Right lobe of liver (tissue), 6 donors: ENCODE results near the gene AFDN. TPM values are rescaled to one million over a fixed set of nuclear protein-coding genes. Genes with fewer than 3 reads are reported as not detected.

ENCODE experiments used
- ATAC-seq, 4 donors: fragments of 200-7000 bp; cut with Tn5 transposase; one replicate each; pipeline ENCODE4 v1.9.1; 2020; ENCODE audit warnings: mild to moderate bottlenecking in 4 of 4, moderate library complexity in 4 of 4
- DNase-seq, 3 donors: peaks; one replicate each; pipeline ENCODE4 v3.0.0-alpha.2; 2020
- H3K27ac ChIP-seq, 3 donors: fragments of 200-600 bp; one replicate each; pipeline ENCODE4 v1.8.0; 2022
- H3K27me3 ChIP-seq, 2 donors: fragments of 200-600 bp; one replicate each; pipeline ENCODE4 v1.8.0; 2022
- H3K36me3 ChIP-seq, 4 donors: fragments of 200-600 bp; sonication (generic) in 1 of 4; one replicate each; pipeline versions ENCODE4 v1.5.1 to v1.8.0; 2017 to 2022; ENCODE audit warnings: control low read depth in 1 of 4
- H3K4me1 ChIP-seq, 4 donors: fragments of 200-600 bp; sonication (generic) in 1 of 4; one replicate each; pipeline versions ENCODE4 v1.5.1 to v1.8.0; 2017 to 2022; ENCODE audit warnings: control low read depth in 1 of 4
- H3K4me3 ChIP-seq, 3 donors: fragments of 200-600 bp; one replicate each; pipeline ENCODE4 v1.8.0; 2022
- H3K9me3 ChIP-seq, 4 donors: fragments of 200-600 bp; sonication (generic) in 1 of 4; one replicate each; pipeline versions ENCODE4 v1.5.1 to v1.8.0; 2017 to 2022; ENCODE audit warnings: control low read depth in 1 of 4
- POLR2A ChIP-seq: fragments of 450-650 bp; IDR thresholded peaks from one replicate; pipeline ENCODE4 v1.6.1; 2017; ENCODE audit warnings: antibody characterized with exemption, mild to moderate bottlenecking
- WGBS: methylation state at CpG from one replicate; pipeline ENCODE4 v1.1.6; 2018; ENCODE audit warnings: low coverage, low lambda C conversion rate; ENCODE audit not compliant: insufficient coverage; ENCODE audit errors: missing lambda C conversion rate; 5-methylcytosine and 5-hydroxymethylcytosine counted together
- intact Hi-C, 2 donors: fragments of 100-400 bp; cut with DNase I; formaldehyde crosslinking; loops; one replicate each; pipeline versions ENCODE4 v1.11.2 to v1.14.1; 2022
- total RNA-seq, 6 experiments: library from RNA; depleted of rRNA in 2 of 6; stranded (reverse); fragments of >200 nt in 2 of 6; fragmentation: NEBNext Ultra II Directional in 3 of 6; extraction: Animal tissue kit (Norgen Biotek cat#: 25700) in 3 of 6; gene quantifications; one replicate each; pipeline versions ENCODE4 v1.1.0 to v1.2.4, GENCODE V29; 2016 to 2023
- TF ChIP-seq, protein P1 (sequence below), 4 donors: fragments of 200-600 bp in 3 of 4; fragments of 450-650 bp in 1 of 4; IDR thresholded peaks; one replicate each; pipeline versions ENCODE4 v1.5.1 to v1.8.0; 2016 to 2022; ENCODE audit warnings: antibody characterized with exemption in 4 of 4, mild to moderate bottlenecking in 2 of 4
- donor health status: DM: no; HTN: yes; CAD: no.
- donor health status: DM: no; HTN: no; CAD: no.
- donor health status: DM: no; HTN: no; CAD: no.
- donor health status: DM: no; HTN: yes; CAD: no.
- donor health status: DM: no; HTN: yes; CAD: no.

The AFDN gene
- total RNA-seq, 6 experiments from 2014 or later: 77.0 to 106 (median 85.5) TPM

DNA sequence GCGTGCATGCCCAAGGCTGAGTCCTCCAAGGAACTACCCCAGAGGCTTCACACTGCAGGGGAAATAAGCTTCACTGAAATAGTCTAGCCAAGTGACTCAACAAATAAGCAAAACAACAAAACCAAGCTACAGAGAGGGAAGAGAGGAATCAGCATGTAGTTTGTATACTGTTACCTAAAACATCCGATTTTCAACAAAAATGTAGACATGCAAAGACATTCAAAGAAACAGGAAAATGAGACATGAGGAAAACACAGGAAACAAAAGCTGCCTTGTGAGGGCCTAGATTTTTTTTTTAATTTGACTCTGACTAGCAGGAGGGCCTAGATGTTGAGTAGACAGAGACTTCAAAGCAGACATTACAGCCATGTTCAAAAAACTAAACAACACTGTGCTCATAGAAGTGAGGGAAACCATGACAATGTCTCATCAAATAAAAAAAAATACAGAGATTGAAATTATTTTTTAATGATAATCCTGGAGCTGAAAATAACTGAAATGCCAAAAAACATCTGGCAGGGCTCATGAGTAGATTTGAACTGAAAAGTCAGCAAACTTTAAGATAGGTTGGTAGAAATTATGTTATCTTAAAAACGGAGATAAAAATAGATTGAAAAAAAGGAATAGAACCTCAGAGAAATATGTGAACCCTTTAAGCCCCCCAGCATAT lies 154.3 kb downstream of the AFDN start:
- 62% methylated on average over 3 of the region's 3 CpGs for WGBS
- Histone ChIP-seq H3K36me3 (no peaks in the 10 kb centered on the region), H3K4me1 (no peaks in the 10 kb centered on the region), H3K4me3 (no peak overlapping the region), H3K27me3 (no peaks in the 10 kb centered on the region), H3K9me3 (no peaks in the 10 kb centered on the region), H3K27ac (no peak overlapping the region)
- intact Hi-C loops: no loop called here
- ATAC-seq: no peak
- DNase-seq: no peak
- TF ChIP-seq, protein P1, sequence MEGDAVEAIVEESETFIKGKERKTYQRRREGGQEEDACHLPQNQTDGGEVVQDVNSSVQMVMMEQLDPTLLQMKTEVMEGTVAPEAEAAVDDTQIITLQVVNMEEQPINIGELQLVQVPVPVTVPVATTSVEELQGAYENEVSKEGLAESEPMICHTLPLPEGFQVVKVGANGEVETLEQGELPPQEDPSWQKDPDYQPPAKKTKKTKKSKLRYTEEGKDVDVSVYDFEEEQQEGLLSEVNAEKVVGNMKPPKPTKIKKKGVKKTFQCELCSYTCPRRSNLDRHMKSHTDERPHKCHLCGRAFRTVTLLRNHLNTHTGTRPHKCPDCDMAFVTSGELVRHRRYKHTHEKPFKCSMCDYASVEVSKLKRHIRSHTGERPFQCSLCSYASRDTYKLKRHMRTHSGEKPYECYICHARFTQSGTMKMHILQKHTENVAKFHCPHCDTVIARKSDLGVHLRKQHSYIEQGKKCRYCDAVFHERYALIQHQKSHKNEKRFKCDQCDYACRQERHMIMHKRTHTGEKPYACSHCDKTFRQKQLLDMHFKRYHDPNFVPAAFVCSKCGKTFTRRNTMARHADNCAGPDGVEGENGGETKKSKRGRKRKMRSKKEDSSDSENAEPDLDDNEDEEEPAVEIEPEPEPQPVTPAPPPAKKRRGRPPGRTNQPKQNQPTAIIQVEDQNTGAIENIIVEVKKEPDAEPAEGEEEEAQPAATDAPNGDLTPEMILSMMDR (IDR thresholded peaks at IDR 0.05): no peak
- TF ChIP-seq POLR2A: no peak

DNA sequence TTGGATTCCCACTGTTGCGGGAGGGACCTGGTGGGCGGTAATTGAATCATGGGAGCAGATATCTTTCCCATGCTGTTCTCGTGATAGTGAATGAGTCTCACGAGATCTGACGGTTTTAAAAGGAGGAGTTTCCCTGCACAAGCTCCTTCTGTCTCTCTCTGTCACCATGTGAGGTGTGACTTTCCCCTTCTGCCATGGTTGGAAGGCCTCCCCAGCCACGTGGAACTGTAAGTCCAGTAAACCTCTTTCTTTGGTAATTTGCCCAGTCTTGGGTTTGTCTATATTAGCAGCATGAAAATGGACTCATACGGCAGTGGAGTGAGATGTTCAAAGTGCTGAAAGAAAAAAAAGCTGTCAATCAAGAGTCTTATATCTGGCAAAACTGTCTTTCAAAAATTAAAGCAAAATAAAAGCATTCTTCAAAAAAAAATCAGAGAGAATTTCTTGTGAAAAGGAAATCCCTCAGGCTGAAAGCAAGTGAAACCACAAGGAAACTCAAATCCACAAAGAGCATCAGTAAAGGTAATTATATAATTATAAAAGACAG lies 155.3 kb downstream of the AFDN start:
- ATAC-seq (no peak), DNase-seq (no peak)
- no peaks in the 10 kb centered on the region for H3K4me1 ChIP-seq
- no peaks in the 10 kb centered on the region for H3K9me3 ChIP-seq
- 85% methylated on average over 7 of the region's 7 CpGs for WGBS
- H3K4me3 ChIP-seq: no peak overlapping the region
- no peaks in the 10 kb centered on the region for H3K27me3 ChIP-seq
- H3K36me3 ChIP-seq: no peaks in the 10 kb centered on the region
- no peak overlapping the region for H3K27ac ChIP-seq
- TF ChIP-seq POLR2A: no peak
- TF ChIP-seq, protein P1 (IDR thresholded peaks at IDR 0.05): no peak
- intact Hi-C loops: no loop called here

DNA sequence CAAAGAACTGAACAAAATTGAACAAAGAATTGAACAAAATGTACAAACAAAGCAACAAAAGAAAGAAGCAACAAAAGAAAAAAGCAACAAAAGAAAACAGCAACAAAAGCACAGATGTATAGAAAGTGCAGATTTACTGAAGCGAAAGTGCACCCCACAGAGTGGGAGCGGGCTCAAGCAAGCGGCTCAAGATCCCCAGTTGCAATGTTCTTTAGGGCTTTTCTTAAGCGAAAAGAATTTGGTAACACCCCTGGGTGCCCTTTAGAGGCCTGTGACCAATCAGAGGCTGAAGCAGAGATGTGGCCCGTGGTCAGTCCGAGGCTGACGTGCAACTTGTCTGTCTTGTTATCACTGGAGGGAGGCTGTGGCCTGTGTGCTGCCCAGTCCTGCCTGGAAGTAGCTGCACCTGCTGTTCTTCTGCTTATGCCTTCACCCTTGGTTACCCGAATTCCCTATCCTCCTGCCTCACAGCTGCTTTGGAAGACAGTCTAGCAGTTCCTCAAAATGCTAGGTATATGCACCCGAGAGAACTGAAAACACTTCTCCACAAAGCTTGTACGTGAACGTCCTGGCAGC lies 157.5 kb downstream of the AFDN start:
- Histone ChIP-seq H3K4me1 (no peaks in the 10 kb centered on the region), H3K36me3 (no peaks in the 10 kb centered on the region), H3K4me3 (no peak overlapping the region), H3K27me3 (no peaks in the 10 kb centered on the region), H3K9me3 (no peaks in the 10 kb centered on the region), H3K27ac (no peak overlapping the region)
- intact Hi-C loops: no loop called here
- WGBS: 85% methylated on average over 9 of the region's 11 CpGs
- no peak for TF ChIP-seq POLR2A
- TF ChIP-seq, protein P1 (IDR thresholded peaks at IDR 0.05): no peak
- DNase-seq (no peak), ATAC-seq (no peak)

DNA sequence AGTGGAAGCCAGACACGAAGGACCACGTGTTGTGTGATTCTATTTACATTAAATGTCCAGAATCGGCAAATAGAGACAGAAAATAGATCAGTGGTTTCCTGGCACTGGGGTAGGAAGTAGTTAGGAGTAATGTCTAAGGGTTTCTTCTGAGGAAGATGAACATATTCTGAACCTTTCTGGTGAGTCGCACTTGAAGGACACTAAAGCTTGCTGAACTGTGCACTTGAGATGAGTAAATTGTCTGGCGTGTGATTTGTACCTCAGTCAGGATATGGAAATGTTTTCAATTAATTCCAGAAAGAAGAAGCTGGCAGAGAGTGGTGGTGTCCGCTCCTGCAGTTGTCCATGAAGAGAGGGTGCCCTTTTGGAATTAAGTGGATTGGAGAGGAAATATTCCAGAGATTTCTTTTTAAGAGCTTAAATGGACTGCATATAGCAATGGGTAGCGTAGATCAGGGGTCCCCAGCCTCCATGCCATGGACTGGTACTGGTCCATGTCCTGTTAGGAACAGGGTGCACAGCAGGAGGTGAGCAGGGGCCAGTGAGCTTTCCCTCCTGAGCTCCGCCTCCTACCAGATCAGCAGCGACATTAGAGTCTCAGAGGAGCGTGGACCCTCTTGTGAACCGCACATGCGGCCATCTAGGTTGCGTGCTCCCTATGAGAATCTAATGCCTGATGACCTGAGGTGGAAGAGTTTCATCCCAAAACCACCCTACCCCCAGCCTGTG lies 158.3 kb downstream of the AFDN start:
- DNase-seq (no peak), ATAC-seq (no peak)
- Histone ChIP-seq H3K4me1 (no peaks in the 10 kb centered on the region), H3K27me3 (no peaks in the 10 kb centered on the region), H3K9me3 (no peaks in the 10 kb centered on the region), H3K27ac (no peak overlapping the region), H3K36me3 (no peaks in the 10 kb centered on the region), H3K4me3 (no peak overlapping the region)
- intact Hi-C loops: no loop called here
- 86% methylated on average over 6 of the region's 13 CpGs for WGBS
- TF ChIP-seq, protein P1 (IDR thresholded peaks at IDR 0.05): no peak
- no peak for TF ChIP-seq POLR2A
